GM23338 (cell line): Measurements from ENCODE around the gene GTPBP1. TPM values are rescaled to one million over a fixed set of nuclear protein-coding genes. Genes with fewer than 3 reads are reported as not detected.

ENCODE experiments used
- ATAC-seq: fragments of 200-7000 bp; cut with Tn5 transposase; 3 replicates; pipeline ENCODE4 v1.9.1; 2020
- DNase-seq: peaks from one replicate; pipeline ENCODE4 v3.0.0-alpha.2; 2015; ENCODE audit warnings: low spot score
- H2AFZ ChIP-seq: fragments of 200-600 bp; sonication (generic); 2 replicates; pipeline ENCODE4 v1.8.0; 2016; ENCODE audit warnings: antibody characterized with exemption, mild to moderate bottlenecking, moderate library complexity
- H3F3A ChIP-seq: fragments of 200-600 bp; sonication (generic); replicated peaks from 2 replicates; pipeline ENCODE4 v1.8.0; 2017; ENCODE audit warnings: antibody characterized with exemption, mixed run types, low read depth
- H3K27ac ChIP-seq: fragments of 200-600 bp; sonication (generic); 2 replicates; pipeline ENCODE4 v1.6.1; 2016; ENCODE audit warnings: low read depth
- H3K27me3 ChIP-seq: fragments of 200-600 bp; sonication (generic); 2 replicates; pipeline ENCODE4 v1.8.0; 2016; ENCODE audit warnings: mild to moderate bottlenecking, mixed run types, moderate library complexity; ENCODE audit not compliant: insufficient read depth
- H3K36me3 ChIP-seq: fragments of 200-600 bp; sonication (generic); 2 replicates; pipeline ENCODE4 v1.8.0; 2016; ENCODE audit warnings: mild to moderate bottlenecking; ENCODE audit not compliant: insufficient read depth
- H3K4me1 ChIP-seq: fragments of 200-600 bp; sonication (generic); 2 replicates; pipeline ENCODE4 v1.8.0; 2016; ENCODE audit warnings: mild to moderate bottlenecking, moderate library complexity; ENCODE audit not compliant: insufficient read depth
- H3K4me2 ChIP-seq: fragments of 200-600 bp; sonication (generic); 2 replicates; pipeline ENCODE4 v1.7.1; 2017; ENCODE audit warnings: mixed run types
- H3K4me3 ChIP-seq: fragments of 200-600 bp; sonication (generic); 2 replicates; pipeline ENCODE4 v1.6.1; 2016; ENCODE audit warnings: mixed run types
- H3K79me2 ChIP-seq: fragments of 200-600 bp; sonication (generic); replicated peaks from 2 replicates; pipeline ENCODE4 v1.8.0; 2017; ENCODE audit warnings: mild to moderate bottlenecking; ENCODE audit not compliant: insufficient read depth
- H3K9me2 ChIP-seq: fragments of 200-600 bp; sonication (generic); 2 replicates; pipeline ENCODE4 v1.8.0; 2017; ENCODE audit not compliant: insufficient read depth
- H4K20me1 ChIP-seq: fragments of 200-600 bp; sonication (generic); replicated peaks from 2 replicates; pipeline ENCODE4 v1.8.0; 2017; ENCODE audit warnings: mild to moderate bottlenecking; ENCODE audit not compliant: insufficient read depth
- H3K27ac Mint-ChIP-seq: 2 replicates; pipeline ENCODE4 v1.8.0; 2020; ENCODE audit warnings: inconsistent platforms, mild to moderate bottlenecking, moderate library complexity, mixed read lengths
- H3K27me3 Mint-ChIP-seq: 3 replicates; pipeline ENCODE4 v1.8.0; 2022; ENCODE audit warnings: low read depth, mild to moderate bottlenecking, moderate library complexity, mixed read lengths, inconsistent platforms; ENCODE audit not compliant: insufficient read depth, poor library complexity
- H3K36me3 Mint-ChIP-seq: 3 replicates; pipeline ENCODE4 v1.8.0; 2021; ENCODE audit warnings: low read depth, mild to moderate bottlenecking, inconsistent platforms, moderate library complexity, mixed read lengths
- H3K4me1 Mint-ChIP-seq: 3 replicates; pipeline ENCODE4 v1.8.0; 2020; ENCODE audit warnings: mild to moderate bottlenecking, inconsistent platforms, mixed read lengths
- H3K4me3 Mint-ChIP-seq: 3 replicates; pipeline ENCODE4 v1.8.0; 2021; ENCODE audit warnings: moderate library complexity, mild to moderate bottlenecking, inconsistent platforms, mixed read lengths
- H3K9me3 Mint-ChIP-seq: 3 replicates; pipeline ENCODE4 v1.8.0; 2020; ENCODE audit warnings: moderate library complexity, mild to moderate bottlenecking, inconsistent platforms, mixed read lengths
- CREB1 ChIP-seq: fragments of 250-450 bp; sonication (Bioruptor Pico); IDR thresholded peaks from 2 replicates; pipeline ENCODE4 v1.5.0; 2020; ENCODE audit warnings: low read depth, mild to moderate bottlenecking, moderate library complexity
- EZH2phosphoT487 ChIP-seq: fragments of 200-600 bp; sonication (generic); IDR thresholded peaks from one replicate; pipeline ENCODE4 v1.8.1; 2018; ENCODE audit warnings: antibody characterized with exemption; ENCODE audit not compliant: unreplicated experiment
- JUNB ChIP-seq: IDR thresholded peaks from one replicate; pipeline ENCODE4 v1.6.1; 2016; ENCODE audit warnings: antibody characterized with exemption; ENCODE audit not compliant: unreplicated experiment
- REST ChIP-seq: IDR thresholded peaks from one replicate; pipeline ENCODE4 v1.6.1; 2018; ENCODE audit warnings: antibody characterized with exemption; ENCODE audit not compliant: unreplicated experiment
- ZNF114 ChIP-seq: fragments of 250-450 bp; sonication (Bioruptor Pico); IDR thresholded peaks from 2 replicates; pipeline ENCODE4 v1.5.0; 2020; ENCODE audit warnings: mild to moderate bottlenecking, moderate library complexity
- ZNF331 ChIP-seq: fragments of 250-450 bp; sonication (Bioruptor Pico); IDR thresholded peaks from 2 replicates; pipeline ENCODE4 v1.5.0; 2020; ENCODE audit warnings: low read depth, mild to moderate bottlenecking, moderate library complexity
- ZNF462 ChIP-seq: fragments of 250-450 bp; sonication (Bioruptor Pico); IDR thresholded peaks from 2 replicates; pipeline ENCODE4 v1.5.0; 2020; ENCODE audit warnings: mild to moderate bottlenecking, moderate library complexity
- polyA plus RNA-seq: library from polyadenylated mRNA; unstranded; fragments of >200 nt; fragmentation: Nextera tagmentation; extraction: Ambion mirVana; gene quantifications from 2 replicates; pipeline ENCODE4 v1.2.1, GENCODE V29; 2016
- total RNA-seq: library from RNA; depleted of rRNA; stranded (reverse); fragments of >200 nt; shearing (Covaris generic); gene quantifications from 2 replicates; pipeline ENCODE4 v1.2.3, GENCODE V29; 2014
- TF ChIP-seq, protein P1 (sequence below): IDR thresholded peaks from 2 replicates; pipeline ENCODE4 v1.6.1; 2016; ENCODE audit warnings: antibody characterized with exemption

The GTPBP1 gene
- total and polyA plus RNA-seq, 2 experiments from 2014 or later: 27.2 to 88.4 TPM

DNA sequence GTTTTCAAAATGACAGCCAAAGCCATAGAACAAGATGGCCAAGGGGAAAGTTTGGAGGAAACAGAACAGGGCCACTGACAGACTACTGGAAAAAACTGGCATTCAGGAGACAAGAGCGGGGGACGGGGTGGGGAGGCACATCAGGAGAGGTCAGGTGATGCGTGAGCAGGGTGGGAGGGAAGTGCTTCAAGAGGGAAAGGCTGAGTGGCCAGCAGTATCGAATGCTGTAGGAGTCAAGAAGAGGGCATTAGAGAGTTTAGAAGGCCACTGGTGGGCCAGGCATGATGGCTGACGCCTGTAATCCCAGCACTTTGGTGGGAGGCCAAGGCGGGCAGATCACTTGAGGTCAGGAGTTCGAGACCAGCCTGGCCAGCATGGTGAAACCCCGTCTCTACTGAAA, 8.2 kb downstream of the GTPBP1 start:
- Mint-ChIP-seq H3K36me3 (peaks cover 38% of the 10 kb centered on the region), H3K27me3 (peaks cover 7% of the 10 kb centered on the region), H3K9me3 (no peaks in the 10 kb centered on the region), H3K4me1 (peaks cover 51% of the 10 kb centered on the region), H3K4me3 (no peak overlapping the region; the same call in 2 of the 3 replicates), H3K27ac (0 out of 2 replicates have a peak overlapping the region, but pooled peaks have one; percentile 83)
- H3K27me3 ChIP-seq: no peaks in the 10 kb centered on the region
- no peak overlapping the region for H2AFZ ChIP-seq
- peaks cover 60% of the 10 kb centered on the region for H4K20me1 ChIP-seq
- peak overlapping the region; percentile 79; the same call in 1 of the 2 replicates for H3K27ac ChIP-seq
- peak; percentile 24 for DNase-seq
- H3K4me3 ChIP-seq: no peak overlapping the region
- H3K36me3 ChIP-seq: peaks cover 22% of the 10 kb centered on the region; the same call in 1 of the 2 replicates
- no peak overlapping the region for H3K4me2 ChIP-seq
- H3F3A ChIP-seq: 0 out of 2 replicates have a peak, but pooled peaks cover 4% of the 10 kb centered on the region
- peaks cover 36% of the 10 kb centered on the region for H3K4me1 ChIP-seq
- TF ChIP-seq EZH2phosphoT487 (no peak), REST (no peak), ZNF114 (no peak), CREB1 (CRISPR knock-in tag) (no peak), ZNF462 (no peak), ZNF331 (CRISPR knock-in tag) (no peak), JUNB (no peak)
- TF ChIP-seq, protein P1, sequence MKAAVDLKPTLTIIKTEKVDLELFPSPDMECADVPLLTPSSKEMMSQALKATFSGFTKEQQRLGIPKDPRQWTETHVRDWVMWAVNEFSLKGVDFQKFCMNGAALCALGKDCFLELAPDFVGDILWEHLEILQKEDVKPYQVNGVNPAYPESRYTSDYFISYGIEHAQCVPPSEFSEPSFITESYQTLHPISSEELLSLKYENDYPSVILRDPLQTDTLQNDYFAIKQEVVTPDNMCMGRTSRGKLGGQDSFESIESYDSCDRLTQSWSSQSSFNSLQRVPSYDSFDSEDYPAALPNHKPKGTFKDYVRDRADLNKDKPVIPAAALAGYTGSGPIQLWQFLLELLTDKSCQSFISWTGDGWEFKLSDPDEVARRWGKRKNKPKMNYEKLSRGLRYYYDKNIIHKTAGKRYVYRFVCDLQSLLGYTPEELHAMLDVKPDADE: no peak
- peaks cover 69% of the 10 kb centered on the region for H3K79me2 ChIP-seq
- peak; percentile 29 for ATAC-seq
- H3K9me2 ChIP-seq: no peaks in the 10 kb centered on the region
